ENCODE measurements around the gene NSDHL. TPM values are rescaled to one million over a fixed set of nuclear protein-coding genes. Genes with fewer than 3 reads are reported as not detected.

Gene NSDHL
- polyA plus RNA-seq, 1 experiment = 19.6 TPM

GRCh38 chrX:152843852-152844251, 13.0 kb downstream of the NSDHL start:
- no peak for DNase-seq (ENCODE audit: low read depth, low spot score)
- Histone ChIP-seq H3K27ac (ENCODE audit: low read depth, low read length) (no peak overlapping the region), H3K9me3 (ENCODE audit: control insufficient read depth, insufficient read depth, low read length) (no peaks in the 10 kb centered on the region), H3K4me3 (ENCODE audit: low read depth, low read length) (no peak overlapping the region), H3K27me3 (ENCODE audit: control insufficient read depth, insufficient read depth, low read length) (no peaks in the 10 kb centered on the region)
- CTCF ChIA-PET = no interaction called here
- TF ChIP-seq CTCF (IDR thresholded peaks at IDR 0.05; ENCODE audit: low read depth, low read length) = no peak
- POLR2A ChIA-PET = no interaction called here

- CTCF ChIA-PET = no interaction called here
- Histone ChIP-seq H3K4me3 (ENCODE audit: low read depth, low read length) (no peak overlapping the region), H3K27me3 (ENCODE audit: control insufficient read depth, insufficient read depth, low read length) (no peaks in the 10 kb centered on the region), H3K27ac (ENCODE audit: low read depth, low read length) (no peak overlapping the region), H3K9me3 (ENCODE audit: control insufficient read depth, insufficient read depth, low read length) (no peaks in the 10 kb centered on the region)
- no peak for TF ChIP-seq CTCF (IDR thresholded peaks at IDR 0.05; ENCODE audit: low read depth, low read length)
- DNase-seq (ENCODE audit: low read depth, low spot score) = no peak
- POLR2A ChIA-PET = no interaction called here
Measured at GRCh38 chrX:152844256-152844655, 13.4 kb downstream of the NSDHL start.

- Histone ChIP-seq H3K9me3 (ENCODE audit: control insufficient read depth, insufficient read depth, low read length) (no peaks in the 10 kb centered on the region), H3K4me3 (ENCODE audit: low read depth, low read length) (no peak overlapping the region), H3K27me3 (ENCODE audit: control insufficient read depth, insufficient read depth, low read length) (no peaks in the 10 kb centered on the region), H3K27ac (ENCODE audit: low read depth, low read length) (no peak overlapping the region)
- no peak for DNase-seq (ENCODE audit: low read depth, low spot score)
- ChIA-PET CTCF (no interaction called here), POLR2A (no interaction called here)
- no peak for TF ChIP-seq CTCF (IDR thresholded peaks at IDR 0.05; ENCODE audit: low read depth, low read length)
Measured at GRCh38 chrX:152845618-152846240, 14.9 kb downstream of the NSDHL start.

DNA sequence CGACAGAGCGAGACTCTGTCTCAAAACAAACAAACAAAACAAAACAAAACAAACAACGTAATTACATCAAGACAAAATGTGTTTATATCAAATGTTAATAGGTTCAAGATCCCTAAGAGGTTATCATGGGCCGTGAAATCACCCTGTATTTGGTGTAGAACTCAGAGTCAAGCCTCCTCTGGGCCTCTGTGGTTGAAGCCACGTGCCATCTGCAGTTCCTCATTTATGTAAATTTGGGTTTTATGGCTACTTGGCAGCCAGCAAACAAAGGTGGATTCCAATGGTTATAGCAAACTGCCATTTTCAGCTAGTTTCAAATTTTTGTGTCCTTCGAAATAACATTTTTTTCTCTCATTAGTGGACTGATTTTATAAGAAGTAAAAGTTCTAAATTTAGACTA, 16.4 kb downstream of the NSDHL start:
- Histone ChIP-seq H3K27me3 (ENCODE audit: control insufficient read depth, insufficient read depth, low read length) (no peaks in the 10 kb centered on the region), H3K9me3 (ENCODE audit: control insufficient read depth, insufficient read depth, low read length) (no peaks in the 10 kb centered on the region), H3K4me3 (ENCODE audit: low read depth, low read length) (no peak overlapping the region), H3K27ac (ENCODE audit: low read depth, low read length) (no peak overlapping the region)
- POLR2A ChIA-PET = no interaction called here
- TF ChIP-seq CTCF (IDR thresholded peaks at IDR 0.05; ENCODE audit: low read depth, low read length) = no peak
- no peak for DNase-seq (ENCODE audit: low read depth, low spot score)
- CTCF ChIA-PET = no interaction called here

DNA sequence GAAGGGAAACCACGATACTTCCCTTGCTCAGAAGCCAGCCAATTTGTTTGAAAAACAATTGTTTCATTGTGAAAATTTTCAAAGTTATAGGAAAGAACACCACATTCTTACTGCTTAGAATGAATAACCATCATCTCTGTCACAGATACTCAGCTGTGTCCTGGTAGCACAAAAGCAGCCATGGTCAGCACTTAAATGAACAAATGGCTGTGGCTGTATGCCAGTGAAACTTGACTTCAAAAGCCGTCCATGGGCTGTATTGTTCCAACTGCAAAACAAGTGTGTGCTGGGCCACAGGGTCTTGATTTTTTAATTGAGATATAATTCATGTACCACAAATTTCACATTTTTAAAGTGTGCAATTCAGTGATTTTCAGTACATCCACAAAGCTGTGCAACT, 19.6 kb downstream of the NSDHL start:
- CTCF ChIA-PET = no interaction called here
- POLR2A ChIA-PET = no interaction called here

More for the DNA sequence above, 19.6 kb downstream of the NSDHL start:
- no peak for DNase-seq (ENCODE audit: low read depth, low spot score)
- Histone ChIP-seq H3K27me3 (ENCODE audit: control insufficient read depth, insufficient read depth, low read length) (no peaks in the 10 kb centered on the region), H3K9me3 (ENCODE audit: control insufficient read depth, insufficient read depth, low read length) (no peaks in the 10 kb centered on the region), H3K4me3 (ENCODE audit: low read depth, low read length) (no peak overlapping the region), H3K27ac (ENCODE audit: low read depth, low read length) (no peak overlapping the region)
- no peak for TF ChIP-seq CTCF (IDR thresholded peaks at IDR 0.05; ENCODE audit: low read depth, low read length)
